22Rv1 (cell line): Measurements from ENCODE around the gene IGLON5.

ENCODE experiments used
- CTCF ChIP-seq: fragments of 450-650 bp; IDR thresholded peaks from 2 replicates; pipeline ENCODE4 v1.5.1; 2017; ENCODE audit warnings: mild to moderate bottlenecking
- ZFX ChIP-seq: fragments of 450-650 bp; IDR thresholded peaks from 2 replicates; pipeline ENCODE4 v1.6.1; 2017; ENCODE audit warnings: antibody characterized with exemption, borderline replicate concordance

- no peak for TF ChIP-seq CTCF
- TF ChIP-seq ZFX, result no peak
Measured at GRCh38 chr19:51301266-51301665, 10.2 kb upstream of the IGLON5 start.
